ENCODE data around the gene CNGA4.

Gene CNGA4

DNA sequence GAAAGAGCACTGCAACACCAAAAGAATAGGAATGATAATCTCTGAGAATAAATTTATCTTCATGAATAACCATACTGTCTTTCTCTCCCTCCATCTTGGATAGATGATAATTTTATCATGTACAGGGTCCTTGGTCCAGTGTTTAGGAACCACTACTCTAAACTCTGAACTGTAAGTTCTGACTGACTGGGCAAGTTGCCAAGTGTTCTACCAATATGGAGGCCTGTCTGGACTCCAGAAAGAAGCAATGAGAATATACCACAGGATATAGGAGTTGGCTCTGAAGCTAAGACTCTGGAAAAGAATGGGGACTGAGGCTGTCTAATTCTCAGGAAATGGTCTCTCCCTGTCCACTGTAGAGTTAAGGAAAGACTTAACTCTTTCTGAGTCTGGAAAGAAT is 6.0 kb upstream of the CNGA4 start:
- in situ Hi-C loops (cut with MboI; ENCODE audit: low sequenced_read_pairs, unreplicated experiment): no loop called here
- no peak for DNase-seq (ENCODE audit: low spot score)

DNA sequence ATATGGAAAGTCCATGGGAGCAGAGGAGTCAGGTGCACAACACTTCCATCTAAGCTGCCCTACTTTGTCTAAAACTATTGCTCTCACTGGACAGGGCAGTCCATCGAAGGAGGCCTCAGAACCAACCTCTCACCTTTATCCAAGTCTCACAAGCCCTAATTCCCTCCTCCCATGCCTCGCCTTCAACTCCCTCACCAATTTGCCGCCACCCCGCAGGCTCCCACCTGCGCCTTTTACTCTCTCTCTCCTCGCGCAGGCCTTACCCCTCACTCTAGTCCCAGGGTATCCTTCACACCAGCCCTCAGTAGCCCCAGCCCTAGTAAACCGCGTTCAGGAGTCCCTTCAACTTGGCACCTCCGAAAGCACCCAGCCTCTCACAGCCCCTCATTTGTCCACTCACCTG is 4.9 kb upstream of the CNGA4 start:
- DNase-seq (ENCODE audit: low spot score): no peak
- TF ChIP-seq, protein P1, sequence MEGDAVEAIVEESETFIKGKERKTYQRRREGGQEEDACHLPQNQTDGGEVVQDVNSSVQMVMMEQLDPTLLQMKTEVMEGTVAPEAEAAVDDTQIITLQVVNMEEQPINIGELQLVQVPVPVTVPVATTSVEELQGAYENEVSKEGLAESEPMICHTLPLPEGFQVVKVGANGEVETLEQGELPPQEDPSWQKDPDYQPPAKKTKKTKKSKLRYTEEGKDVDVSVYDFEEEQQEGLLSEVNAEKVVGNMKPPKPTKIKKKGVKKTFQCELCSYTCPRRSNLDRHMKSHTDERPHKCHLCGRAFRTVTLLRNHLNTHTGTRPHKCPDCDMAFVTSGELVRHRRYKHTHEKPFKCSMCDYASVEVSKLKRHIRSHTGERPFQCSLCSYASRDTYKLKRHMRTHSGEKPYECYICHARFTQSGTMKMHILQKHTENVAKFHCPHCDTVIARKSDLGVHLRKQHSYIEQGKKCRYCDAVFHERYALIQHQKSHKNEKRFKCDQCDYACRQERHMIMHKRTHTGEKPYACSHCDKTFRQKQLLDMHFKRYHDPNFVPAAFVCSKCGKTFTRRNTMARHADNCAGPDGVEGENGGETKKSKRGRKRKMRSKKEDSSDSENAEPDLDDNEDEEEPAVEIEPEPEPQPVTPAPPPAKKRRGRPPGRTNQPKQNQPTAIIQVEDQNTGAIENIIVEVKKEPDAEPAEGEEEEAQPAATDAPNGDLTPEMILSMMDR (IDR thresholded peaks at IDR 0.05; ENCODE audit: borderline replicate concordance, control extremely low read depth, extremely low read depth, insufficient read depth, missing control alignments): no peak
- in situ Hi-C loops (cut with MboI; ENCODE audit: low sequenced_read_pairs, unreplicated experiment): no loop called here

More for the DNA sequence above, 6.0 kb upstream of the CNGA4 start:
- TF ChIP-seq, protein P1 (IDR thresholded peaks at IDR 0.05; ENCODE audit: borderline replicate concordance, control extremely low read depth, extremely low read depth, insufficient read depth, missing control alignments): no peak

DNA sequence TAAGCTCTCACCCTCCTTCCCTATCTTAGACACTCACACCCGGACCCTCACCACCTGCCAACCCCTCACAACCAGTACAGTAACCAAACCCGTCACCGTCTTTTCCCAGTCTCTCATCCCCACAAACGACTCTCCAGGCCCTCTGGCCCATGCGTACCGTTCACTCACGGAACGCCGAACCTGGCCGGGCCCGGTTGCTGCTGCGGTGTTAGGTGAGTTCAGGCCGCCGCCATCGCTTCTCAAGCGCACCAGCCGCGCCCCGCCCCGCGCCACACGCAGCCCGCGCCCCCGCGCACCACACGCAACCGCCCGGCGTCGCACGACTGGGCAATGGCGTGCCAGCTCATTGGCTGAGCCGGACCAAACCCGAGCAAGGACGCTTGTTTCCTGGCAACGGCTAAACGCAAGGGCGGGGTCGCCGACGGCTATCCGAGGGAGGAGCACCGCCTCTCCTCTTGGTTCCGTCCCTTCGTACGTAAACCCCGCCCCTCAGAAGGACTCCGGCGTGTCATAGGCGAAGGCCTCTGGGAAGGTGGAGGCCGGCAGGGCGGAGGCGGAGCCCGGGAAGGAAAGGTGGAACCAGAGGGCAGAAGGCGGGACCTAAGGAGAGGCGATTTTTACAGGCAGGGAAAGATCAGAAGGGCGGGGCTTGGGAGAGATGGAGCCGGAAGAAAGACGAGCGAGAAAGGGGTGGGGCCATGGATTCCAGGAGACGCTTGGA is 4.3 kb upstream of the CNGA4 start, which contains the start of gene FHIP1B:
Gene FHIP1B (minus strand): TSS at position 250 of the 721 bp plus-strand sequence. CDS start 10,120 bp downstream, outside the sequence.
- TF ChIP-seq, protein P1 (IDR thresholded peaks at IDR 0.05; ENCODE audit: borderline replicate concordance, control extremely low read depth, extremely low read depth, insufficient read depth, missing control alignments): no peak
- peak; percentile 96 for DNase-seq (ENCODE audit: low spot score)
- in situ Hi-C loops (cut with MboI; ENCODE audit: low sequenced_read_pairs, unreplicated experiment): no loop called here

DNA sequence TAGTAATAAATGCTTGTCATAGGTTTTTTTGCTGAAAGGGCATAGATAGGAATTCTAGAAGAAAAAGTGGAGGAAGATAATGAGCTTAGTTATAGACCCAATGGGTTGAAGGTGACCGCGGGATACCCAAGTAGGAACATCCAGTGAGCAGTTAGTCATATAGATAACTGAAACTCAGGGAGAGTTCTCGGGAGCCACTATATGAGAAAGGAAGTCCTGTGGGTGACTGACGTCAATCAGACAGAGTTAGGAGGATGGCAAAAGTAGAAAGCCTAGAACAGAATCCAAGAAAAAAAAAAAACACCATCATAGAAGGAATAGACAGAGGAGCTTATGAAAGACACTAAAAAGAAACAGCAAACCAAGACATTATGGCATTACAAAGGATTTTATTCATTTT is 1.6 kb upstream of the CNGA4 start:
- in situ Hi-C loops (cut with MboI; ENCODE audit: low sequenced_read_pairs, unreplicated experiment): no loop called here
- DNase-seq (ENCODE audit: low spot score): no peak
- TF ChIP-seq, protein P1 (IDR thresholded peaks at IDR 0.05; ENCODE audit: borderline replicate concordance, control extremely low read depth, extremely low read depth, insufficient read depth, missing control alignments): no peak

DNA sequence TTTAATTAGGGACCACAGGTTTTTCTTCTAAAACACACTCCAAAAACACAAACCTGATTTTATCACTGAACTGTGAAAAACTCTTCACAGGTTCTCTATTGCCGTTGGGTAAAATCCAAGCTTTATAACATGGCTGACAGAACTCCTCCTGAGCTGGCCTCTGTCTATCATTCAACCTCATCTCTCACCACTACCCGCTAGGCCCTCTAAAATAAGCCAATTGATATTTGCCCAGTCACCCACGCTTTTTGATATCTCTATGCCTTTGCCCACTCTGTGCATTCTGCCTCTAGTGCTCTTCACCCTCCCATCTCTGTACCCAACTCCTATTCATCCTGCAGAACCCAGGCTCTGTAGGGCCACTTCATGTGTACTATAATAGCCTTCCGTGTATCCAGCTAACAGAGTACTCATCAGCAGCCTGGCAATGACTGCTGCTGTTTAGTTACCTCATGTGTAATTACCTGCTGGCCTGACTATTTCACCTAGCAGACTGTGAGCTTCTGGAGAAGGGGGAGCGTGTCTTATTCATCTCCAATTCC is 1.1 kb upstream of the CNGA4 start:
- TF ChIP-seq, protein P1 (IDR thresholded peaks at IDR 0.05; ENCODE audit: borderline replicate concordance, control extremely low read depth, extremely low read depth, insufficient read depth, missing control alignments): no peak
- in situ Hi-C loops (cut with MboI; ENCODE audit: low sequenced_read_pairs, unreplicated experiment): no loop called here
- no peak for DNase-seq (ENCODE audit: low spot score)

DNA sequence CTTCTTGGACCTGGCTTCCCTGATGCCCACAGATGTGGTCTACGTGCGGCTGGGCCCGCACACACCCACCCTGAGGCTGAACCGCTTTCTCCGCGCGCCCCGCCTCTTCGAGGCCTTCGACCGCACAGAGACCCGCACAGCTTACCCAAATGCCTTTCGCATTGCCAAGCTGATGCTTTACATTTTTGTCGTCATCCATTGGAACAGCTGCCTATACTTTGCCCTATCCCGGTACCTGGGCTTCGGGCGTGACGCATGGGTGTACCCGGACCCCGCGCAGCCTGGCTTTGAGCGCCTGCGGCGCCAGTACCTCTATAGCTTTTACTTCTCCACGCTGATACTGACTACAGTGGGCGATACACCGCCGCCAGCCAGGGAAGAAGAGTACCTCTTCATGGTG is 1.2 kb downstream of the CNGA4 start:
- TF ChIP-seq, protein P1 (IDR thresholded peaks at IDR 0.05; ENCODE audit: borderline replicate concordance, control extremely low read depth, extremely low read depth, insufficient read depth, missing control alignments): no peak
- no peak for DNase-seq (ENCODE audit: low spot score)
- in situ Hi-C loops (cut with MboI; ENCODE audit: low sequenced_read_pairs, unreplicated experiment): no loop called here

Measured in GM13976 (cell line).